Glutamatergic neuron (in vitro differentiated cells): ENCODE results near the gene FARP1. TPM values are rescaled to one million over a fixed set of nuclear protein-coding genes. Genes with fewer than 3 reads are reported as not detected.

Experiments
- DNase-seq: peaks from one replicate; pipeline ENCODE4 v3.0.0; 2022
- H3K27ac Mint-ChIP-seq: one replicate; pipeline ENCODE4 v1.8.0; 2020; ENCODE audit warnings: mild to moderate bottlenecking, mixed read lengths, inconsistent platforms; ENCODE audit not compliant: unreplicated experiment
- H3K27me3 Mint-ChIP-seq: one replicate; pipeline ENCODE4 v1.8.0; 2020; ENCODE audit warnings: mild to moderate bottlenecking, moderate library complexity, mixed read lengths, inconsistent platforms; ENCODE audit not compliant: unreplicated experiment
- H3K36me3 Mint-ChIP-seq: one replicate; pipeline ENCODE4 v1.8.0; 2020; ENCODE audit warnings: mild to moderate bottlenecking, mixed read lengths, inconsistent platforms; ENCODE audit not compliant: unreplicated experiment
- H3K4me1 Mint-ChIP-seq: one replicate; pipeline ENCODE4 v1.8.0; 2020; ENCODE audit warnings: mild to moderate bottlenecking, low read depth, mixed read lengths, inconsistent platforms; ENCODE audit not compliant: unreplicated experiment
- H3K4me3 Mint-ChIP-seq: one replicate; pipeline ENCODE4 v1.8.0; 2020; ENCODE audit warnings: mild to moderate bottlenecking, mixed read lengths, inconsistent platforms; ENCODE audit not compliant: unreplicated experiment
- H3K9me3 Mint-ChIP-seq: one replicate; pipeline ENCODE4 v1.8.0; 2020; ENCODE audit warnings: mild to moderate bottlenecking, moderate library complexity, mixed read lengths, inconsistent platforms; ENCODE audit not compliant: unreplicated experiment
- CTCF ChIP-seq: fragments of 200-600 bp; sonication (generic); IDR thresholded peaks from one replicate; pipeline ENCODE4 v1.5.0; 2021; ENCODE audit not compliant: partially characterized antibody, unreplicated experiment
- total RNA-seq: library from RNA; stranded (reverse); fragmentation: NEBNext Ultra II Directional; extraction: Animal tissue kit (Norgen Biotek cat#: 25700); gene quantifications from one replicate; pipeline ENCODE4 v1.2.1, GENCODE V29; 2021; ENCODE audit not compliant: unreplicated experiment

The FARP1 gene
- total RNA-seq, 1 donor from 2014 or later, result 233 TPM

- peaks cover 15% of the 10 kb centered on the region for H3K27me3 Mint-ChIP-seq
- peak; percentile 46 for DNase-seq
- peak overlapping the region; percentile 66 for H3K4me3 Mint-ChIP-seq
Measured at GRCh38 chr13:98485561-98485960, 342.7 kb downstream of the FARP1 start.

GRCh38 chr13:98486412-98486811 is 343.5 kb downstream of the FARP1 start:
- TF ChIP-seq CTCF, result no peak
- Mint-ChIP-seq H3K27me3 (peaks cover 11% of the 10 kb centered on the region), H3K9me3 (peaks cover 21% of the 10 kb centered on the region), H3K4me3 (no peak overlapping the region), H3K36me3 (no peaks in the 10 kb centered on the region), H3K4me1 (peaks cover 83% of the 10 kb centered on the region), H3K27ac (no peak overlapping the region)
- DNase-seq, result no peak

More at GRCh38 chr13:98485561-98485960, 342.7 kb downstream of the FARP1 start:
- Mint-ChIP-seq H3K36me3 (no peaks in the 10 kb centered on the region), H3K4me1 (peaks cover 83% of the 10 kb centered on the region), H3K27ac (peak overlapping the region; percentile 90), H3K9me3 (peaks cover 23% of the 10 kb centered on the region)
- TF ChIP-seq CTCF, result no peak

- H3K27ac Mint-ChIP-seq, result peak overlapping the region; percentile 18
- H3K27me3 Mint-ChIP-seq, result peaks cover 11% of the 10 kb centered on the region
- H3K4me1 Mint-ChIP-seq, result peaks cover 84% of the 10 kb centered on the region
- peaks cover 22% of the 10 kb centered on the region for H3K9me3 Mint-ChIP-seq
- no peaks in the 10 kb centered on the region for H3K36me3 Mint-ChIP-seq
- TF ChIP-seq CTCF, result no peak
- no peak overlapping the region for H3K4me3 Mint-ChIP-seq
- no peak for DNase-seq
Measured at GRCh38 chr13:98487016-98487415, 344.1 kb downstream of the FARP1 start.

- Mint-ChIP-seq H3K9me3 (peaks cover 24% of the 10 kb centered on the region), H3K27me3 (peaks cover 11% of the 10 kb centered on the region), H3K4me1 (peaks cover 86% of the 10 kb centered on the region), H3K27ac (peak overlapping the region; percentile 53), H3K4me3 (peak overlapping the region; percentile 23), H3K36me3 (no peaks in the 10 kb centered on the region)
- no peak for TF ChIP-seq CTCF
- no peak for DNase-seq
Measured at GRCh38 chr13:98487522-98487921, 344.6 kb downstream of the FARP1 start.

GRCh38 chr13:98488736-98489135 is 345.8 kb downstream of the FARP1 start:
- Mint-ChIP-seq H3K4me3 (no peak overlapping the region), H3K27ac (no peak overlapping the region), H3K36me3 (no peaks in the 10 kb centered on the region), H3K27me3 (peaks cover 12% of the 10 kb centered on the region), H3K9me3 (peaks cover 24% of the 10 kb centered on the region), H3K4me1 (peaks cover 86% of the 10 kb centered on the region)
- no peak for DNase-seq
- no peak for TF ChIP-seq CTCF
